HG02885 (cell line): Measurements from ENCODE around the gene RPL10A.

Experiments used
- ATAC-seq: cut with Tn5 transposase; IDR thresholded peaks from one replicate; pipeline ENCODE4 v1.9.1; 2021; ENCODE audit warnings: mild to moderate bottlenecking; ENCODE audit not compliant: unreplicated experiment, poor library complexity

RPL10A gene

DNA sequence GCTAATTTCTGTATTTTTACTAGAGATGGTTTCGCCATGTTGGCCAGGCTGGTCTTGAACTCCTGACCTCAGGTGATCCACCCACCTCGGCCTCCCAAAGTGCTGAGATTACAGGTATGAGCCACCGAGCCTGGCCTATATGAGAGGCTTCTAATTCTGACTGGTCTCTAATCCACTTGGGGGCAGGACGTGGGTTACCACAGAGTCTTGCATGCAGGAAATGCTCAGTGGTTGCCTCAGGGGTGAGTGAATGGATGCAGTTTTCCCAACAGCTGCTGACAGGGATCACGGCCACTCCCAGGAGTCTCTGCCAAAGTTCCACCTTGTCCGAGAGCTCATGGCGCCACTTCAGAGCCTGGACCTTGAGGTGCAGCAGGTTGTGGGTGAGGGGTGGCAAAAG, 22.5 kb upstream of the RPL10A start:
- no peak for ATAC-seq

DNA sequence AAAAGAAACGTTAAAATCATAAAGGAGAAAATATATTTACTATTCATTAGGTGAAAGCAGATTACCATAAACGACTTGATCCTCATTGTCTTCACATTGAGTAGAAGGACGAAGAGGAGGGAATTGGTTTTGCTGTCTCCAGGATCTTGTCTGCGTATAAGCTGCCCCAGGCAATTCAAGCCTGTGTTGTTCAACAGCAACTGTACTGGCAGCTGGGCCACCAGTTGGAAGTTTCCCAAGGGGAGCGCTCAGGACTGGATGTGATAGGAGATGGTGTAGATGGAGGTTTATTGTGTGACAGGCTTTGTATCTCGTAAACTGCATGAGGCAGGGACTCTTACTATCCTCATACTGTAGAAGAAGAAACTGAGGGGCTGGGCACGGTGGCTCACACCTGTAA, 20.0 kb upstream of the RPL10A start:
- no peak for ATAC-seq

DNA sequence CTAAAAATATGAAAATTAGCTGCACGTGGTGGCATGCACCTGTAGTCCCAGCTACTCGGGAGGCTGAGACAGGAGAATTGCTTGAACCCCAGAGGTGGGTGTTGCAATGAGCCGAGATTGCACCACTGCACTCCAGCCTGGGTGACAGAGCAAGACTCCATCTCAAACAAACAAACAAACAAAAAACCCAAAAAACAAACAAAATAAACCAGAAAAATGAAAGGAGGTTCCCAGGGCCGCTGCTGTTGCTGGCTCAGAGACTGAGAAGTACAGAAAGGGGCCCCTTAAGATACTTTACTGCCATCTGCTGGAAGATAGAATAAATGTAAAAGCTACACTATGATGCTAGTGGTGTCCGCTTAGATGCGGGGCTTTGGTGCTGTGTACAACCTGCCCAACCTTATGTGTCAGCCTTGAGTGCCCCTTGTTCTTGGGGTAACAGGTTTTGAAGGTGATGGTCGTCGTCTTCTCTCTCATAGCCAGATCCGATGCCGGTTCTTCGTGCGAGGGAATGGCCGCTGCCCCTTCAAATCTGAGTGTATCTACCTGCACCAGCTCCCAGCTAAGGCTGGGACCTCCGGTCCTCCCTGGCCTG, 18.8 kb upstream of the RPL10A start:
- ATAC-seq, result peak; percentile 46

DNA sequence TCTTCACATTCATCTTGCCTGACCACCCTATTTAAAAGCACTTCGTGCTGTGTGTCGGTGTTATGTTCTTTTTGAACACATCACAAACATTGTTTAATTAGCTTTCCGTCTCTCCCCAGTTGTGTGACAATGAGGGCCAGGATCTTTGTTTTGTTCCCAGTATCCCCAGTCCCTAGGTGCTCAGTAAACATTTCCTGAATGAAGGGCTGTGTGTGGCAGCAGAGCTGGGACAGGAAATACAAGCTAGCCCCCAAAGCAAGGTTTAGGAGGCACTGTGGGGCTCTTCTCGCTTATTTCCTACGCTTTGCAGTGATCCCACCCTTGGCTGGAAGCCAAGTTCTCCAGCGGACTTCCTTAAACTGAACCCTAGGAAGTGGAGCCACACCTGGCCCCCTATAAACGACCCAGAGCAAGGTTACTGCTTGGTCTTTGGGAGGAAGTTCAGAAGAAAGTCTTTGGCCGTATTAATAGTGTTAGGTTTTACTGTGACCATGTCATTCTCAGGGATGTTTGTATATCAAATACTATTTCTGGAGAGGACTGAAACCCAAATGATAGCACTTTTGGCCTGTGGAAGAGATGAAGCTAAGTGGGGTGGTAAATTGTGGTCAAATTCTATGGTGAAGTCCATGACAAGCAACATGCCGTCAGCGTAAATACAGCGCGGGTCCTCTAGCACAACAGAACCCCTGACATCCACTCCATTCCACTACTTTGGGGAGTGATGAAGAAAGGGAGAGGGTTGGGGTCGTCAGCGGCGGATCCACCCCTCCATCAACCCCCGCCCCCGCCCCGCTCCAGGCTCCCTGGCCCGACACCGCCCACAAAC, 16.6 kb upstream of the RPL10A start:
- ATAC-seq, result no peak

DNA sequence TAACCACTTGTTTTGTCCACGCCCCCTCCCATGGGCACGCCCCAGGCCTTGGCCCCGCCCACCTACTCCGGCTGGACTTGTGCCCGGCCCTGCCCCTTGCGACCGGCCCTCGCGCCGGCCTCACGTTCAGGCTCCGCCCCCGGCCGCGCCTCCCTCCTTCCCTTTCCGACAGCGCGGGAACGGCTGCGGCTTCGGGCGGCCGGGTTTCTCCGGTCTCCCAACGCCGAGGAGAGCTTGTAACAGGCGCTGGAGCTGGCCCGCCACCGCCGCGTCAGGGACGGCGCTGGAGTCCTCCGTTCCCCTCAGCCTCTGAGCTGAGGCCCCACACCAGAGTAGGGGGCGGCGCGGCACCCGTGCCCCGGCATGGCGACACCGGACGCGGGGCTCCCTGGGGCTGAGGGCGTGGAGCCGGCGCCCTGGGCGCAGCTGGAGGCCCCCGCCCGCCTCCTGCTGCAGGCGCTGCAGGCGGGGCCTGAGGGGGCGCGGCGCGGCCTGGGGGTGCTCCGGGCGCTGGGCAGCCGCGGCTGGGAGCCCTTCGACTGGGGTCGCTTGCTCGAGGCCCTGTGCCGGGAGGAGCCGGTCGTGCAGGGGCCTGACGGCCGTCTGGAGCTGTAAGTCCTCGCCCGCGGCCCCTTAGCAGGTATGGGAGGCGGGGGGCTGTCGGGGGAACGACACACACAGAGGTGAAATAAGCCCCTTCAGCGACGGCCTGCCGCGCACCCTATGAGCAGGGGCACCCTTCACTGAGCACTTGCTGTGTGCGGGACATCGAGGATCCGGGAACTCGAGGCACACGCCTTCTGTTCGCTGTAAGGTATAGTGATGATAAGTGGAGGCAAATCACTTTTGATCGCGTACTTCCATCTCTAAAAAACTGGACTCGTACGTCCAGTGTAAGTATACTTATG, 15.8 kb upstream of the RPL10A start, which contains the start of gene FANCE:
TSS of gene FANCE (plus strand) at position 156 of the 908 bp plus-strand sequence. CDS start at position 364, 208 bp downstream.
- peak; percentile 91 for ATAC-seq

DNA sequence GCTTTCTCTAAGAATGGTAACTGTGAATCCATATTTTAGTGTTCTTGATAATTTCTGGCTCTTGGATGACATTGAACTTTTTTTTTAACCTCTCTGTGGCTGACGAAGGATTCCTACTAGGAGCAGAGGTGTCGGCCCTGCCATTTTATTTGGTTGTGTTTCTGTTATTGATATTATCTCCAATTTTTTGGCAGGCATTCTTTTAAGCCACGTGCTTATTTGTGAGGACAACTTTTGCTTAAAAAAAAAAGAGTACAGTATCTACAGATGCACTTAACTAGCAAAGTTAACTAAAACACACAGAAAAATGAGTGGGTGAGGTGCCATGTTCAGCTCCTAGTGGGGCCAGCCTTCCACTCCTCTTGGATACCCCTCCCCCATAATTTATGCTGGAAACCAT, 15.0 kb upstream of the RPL10A start:
- ATAC-seq, result no peak

DNA sequence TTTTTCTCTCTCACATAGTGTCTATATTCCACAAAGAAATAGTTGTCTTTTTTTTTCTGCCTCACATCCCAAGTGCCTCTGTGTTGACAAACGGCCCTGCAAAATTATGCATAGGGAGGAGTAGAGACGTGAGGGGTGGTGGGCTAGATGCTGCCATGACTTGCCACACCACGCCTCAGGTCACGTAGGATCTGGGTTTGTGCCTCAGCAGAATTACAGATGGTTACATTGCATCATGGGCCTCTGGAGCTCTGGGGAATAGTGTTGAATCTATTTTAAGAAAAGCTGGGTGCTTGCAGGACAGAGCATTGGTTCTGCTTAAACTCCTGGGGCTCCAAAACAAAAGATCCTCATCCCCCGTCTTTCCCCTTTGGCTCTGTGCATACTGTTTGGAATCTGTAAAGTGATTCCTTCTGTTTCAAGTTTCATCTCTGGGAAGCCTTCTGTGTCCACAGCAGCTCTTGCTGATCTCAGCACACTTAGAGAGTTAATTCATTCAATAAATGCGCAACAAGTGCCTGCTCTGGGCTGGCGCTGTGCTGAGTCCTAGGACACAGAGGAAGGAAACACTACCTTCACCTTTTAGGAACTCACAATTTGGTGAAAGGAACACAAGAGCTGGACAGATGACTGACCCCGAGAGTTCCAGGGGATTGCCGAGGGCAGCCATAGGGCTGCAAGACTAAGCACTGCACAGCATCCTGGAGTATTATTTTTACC, 13.7 kb upstream of the RPL10A start:
- ATAC-seq, result no peak

DNA sequence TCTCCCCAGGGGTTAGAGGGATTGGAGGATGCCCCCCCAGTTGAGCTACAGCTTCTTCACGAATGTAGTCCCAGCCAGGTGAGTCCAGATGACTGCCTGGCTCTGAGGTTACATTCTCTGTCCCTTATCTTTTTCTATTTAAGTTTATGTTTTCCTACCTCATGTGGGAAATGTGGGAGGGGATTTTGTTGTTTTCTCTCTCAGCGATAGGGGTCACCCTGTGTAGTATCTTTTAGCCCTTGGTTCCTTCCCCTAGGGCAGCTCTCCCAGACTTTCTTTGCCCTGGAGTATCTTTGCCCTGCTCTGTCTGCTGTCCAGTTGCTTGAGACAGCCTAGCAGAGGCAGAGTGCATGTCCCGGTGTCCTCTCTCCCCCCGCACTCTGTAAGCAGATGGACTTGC, 10.3 kb upstream of the RPL10A start:
- no peak for ATAC-seq

DNA sequence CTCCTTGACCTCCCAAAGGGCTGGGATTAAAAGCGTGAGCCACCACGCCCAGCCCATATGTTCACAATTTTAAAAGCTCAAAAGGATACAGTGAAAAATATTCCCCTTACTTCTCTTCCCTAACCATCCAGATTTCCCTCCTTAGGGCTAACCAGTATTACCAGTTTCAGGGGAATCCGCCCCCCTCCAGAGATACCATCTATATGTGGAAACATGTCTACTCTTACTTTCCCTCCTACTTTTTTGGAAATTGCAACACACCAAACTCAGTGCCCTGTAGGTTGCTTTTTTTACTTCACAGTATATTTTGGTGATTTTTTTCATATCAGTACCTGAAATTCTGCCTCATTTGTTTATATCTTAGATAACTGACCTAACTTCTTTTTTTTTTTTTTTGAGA, 6.9 kb upstream of the RPL10A start:
- ATAC-seq, result no peak

DNA sequence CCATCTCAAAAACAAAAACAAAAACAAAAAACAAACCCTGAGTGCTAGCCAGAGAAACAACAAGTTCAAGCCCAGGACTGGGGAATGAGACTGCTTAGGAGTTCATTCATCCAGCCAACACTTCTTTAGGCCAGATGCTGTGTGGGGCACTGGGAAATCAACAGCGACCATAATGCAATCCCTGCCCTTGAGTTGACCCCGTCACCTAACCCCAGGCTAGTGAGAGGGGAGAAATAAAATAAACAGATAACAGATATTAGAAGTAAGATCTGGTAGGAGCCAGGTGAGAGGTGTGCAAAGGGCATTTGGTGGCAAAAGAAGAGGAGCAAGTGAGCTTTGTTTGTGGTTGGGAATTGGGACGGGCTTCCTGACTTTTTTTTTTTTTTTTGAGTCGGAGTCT, 4.9 kb upstream of the RPL10A start:
- no peak for ATAC-seq

DNA sequence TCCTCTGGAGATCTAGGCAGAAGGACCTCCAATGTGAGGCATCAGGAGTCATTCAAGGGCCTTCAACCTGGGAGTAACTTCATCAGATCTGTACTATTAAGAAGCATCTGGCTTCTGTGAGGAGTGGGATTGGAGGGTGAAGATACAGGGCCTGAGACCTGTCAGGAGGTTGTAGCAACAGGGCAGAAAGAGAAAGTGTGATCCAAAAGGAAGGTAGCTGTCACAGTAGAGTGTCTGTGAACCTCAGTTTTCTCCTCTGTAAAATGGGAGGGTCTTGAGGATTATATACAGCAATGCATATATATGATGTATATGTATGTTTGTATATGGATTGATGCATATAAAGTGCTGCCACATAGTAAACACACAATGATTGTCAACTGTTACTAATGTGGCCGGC, 2.6 kb upstream of the RPL10A start:
- no peak for ATAC-seq

DNA sequence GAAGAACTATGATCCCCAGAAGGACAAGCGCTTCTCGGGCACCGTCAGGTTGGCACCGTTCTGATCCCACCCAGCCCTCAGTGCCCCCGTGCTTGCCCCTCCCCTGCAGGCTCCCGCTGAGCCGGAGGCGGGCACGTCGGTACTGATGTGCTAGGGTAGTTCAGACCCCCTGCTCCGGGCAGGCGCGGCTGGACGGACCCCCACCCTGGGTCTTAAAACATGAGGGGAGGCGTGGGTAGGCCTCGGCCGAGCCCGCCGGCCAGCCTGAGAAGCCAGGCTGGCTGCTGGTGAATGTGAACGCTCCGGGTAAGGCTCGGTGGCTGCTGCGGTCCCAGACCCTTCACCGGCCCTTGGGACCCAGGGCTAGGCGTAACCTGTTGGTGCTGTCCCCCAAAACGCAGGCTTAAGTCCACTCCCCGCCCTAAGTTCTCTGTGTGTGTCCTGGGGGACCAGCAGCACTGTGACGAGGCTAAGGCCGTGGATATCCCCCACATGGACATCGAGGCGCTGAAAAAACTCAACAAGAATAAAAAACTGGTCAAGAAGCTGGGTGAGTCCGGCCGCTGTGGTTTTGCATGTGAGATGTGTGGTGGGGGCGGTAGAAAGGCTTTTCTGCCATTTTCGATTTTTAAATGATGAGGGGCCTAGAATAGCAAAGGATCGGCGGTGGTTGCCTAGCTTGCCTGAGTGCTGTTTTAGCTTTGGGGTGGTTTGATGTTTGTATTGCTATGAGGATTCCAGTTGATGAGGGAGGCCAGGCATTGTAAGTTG, 964 bp downstream of the RPL10A start:
- no peak for ATAC-seq

DNA sequence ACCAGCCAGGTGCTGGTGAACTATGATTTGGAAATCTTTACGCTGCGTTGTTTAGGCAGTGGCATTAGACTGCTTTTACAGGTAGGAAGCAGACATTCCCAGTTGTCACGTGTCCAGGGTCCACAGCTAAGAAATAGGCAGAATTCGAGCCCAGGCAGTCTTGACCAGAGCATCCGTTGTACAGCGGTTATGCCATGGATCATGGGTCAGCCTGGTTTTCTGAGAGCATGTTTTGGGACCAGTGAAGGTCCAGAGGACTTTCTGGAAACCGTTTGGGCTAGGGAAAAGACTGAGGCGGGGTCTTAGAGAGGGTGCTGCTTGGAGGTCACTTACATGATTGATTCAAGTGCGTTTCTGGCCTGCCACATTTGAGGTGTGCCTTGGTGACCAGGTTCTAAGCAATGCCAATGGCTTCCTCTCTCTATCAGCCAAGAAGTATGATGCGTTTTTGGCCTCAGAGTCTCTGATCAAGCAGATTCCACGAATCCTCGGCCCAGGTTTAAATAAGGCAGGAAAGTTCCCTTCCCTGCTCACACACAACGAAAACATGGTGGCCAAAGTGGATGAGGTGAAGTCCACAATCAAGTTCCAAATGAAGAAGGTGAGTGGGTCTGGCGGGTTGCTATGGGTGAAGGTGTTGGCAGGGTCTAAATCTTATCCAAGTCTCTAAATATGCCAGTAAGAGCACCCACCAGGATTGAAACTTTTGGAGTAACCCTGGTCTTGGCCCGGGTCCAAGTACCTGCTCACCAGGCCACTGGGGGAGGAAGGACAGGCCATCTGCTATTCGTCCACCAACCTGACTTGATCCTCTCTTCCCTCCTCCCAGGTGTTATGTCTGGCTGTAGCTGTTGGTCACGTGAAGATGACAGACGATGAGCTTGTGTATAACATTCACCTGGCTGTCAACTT, 1.8 kb downstream of the RPL10A start:
- no peak for ATAC-seq

DNA sequence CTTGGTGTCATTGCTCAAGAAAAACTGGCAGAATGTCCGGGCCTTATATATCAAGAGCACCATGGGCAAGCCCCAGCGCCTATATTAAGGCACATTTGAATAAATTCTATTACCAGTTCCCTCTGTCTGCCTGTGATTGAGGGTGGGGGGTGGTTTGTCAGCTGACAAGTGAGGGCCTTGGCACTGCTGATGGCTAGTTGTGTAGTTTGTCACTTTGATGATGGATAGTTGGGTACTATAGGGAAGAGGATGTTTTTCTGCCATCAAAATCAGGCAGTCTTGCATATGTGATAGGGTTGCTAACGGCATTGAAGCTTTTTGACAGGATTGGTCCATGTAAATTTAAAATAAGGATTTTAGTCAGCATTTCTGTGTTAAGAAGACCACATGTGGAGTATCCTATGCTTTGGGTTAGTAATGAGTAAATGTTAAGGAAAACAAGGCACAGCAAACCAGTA, 2.5 kb downstream of the RPL10A start:
- no peak for ATAC-seq

DNA sequence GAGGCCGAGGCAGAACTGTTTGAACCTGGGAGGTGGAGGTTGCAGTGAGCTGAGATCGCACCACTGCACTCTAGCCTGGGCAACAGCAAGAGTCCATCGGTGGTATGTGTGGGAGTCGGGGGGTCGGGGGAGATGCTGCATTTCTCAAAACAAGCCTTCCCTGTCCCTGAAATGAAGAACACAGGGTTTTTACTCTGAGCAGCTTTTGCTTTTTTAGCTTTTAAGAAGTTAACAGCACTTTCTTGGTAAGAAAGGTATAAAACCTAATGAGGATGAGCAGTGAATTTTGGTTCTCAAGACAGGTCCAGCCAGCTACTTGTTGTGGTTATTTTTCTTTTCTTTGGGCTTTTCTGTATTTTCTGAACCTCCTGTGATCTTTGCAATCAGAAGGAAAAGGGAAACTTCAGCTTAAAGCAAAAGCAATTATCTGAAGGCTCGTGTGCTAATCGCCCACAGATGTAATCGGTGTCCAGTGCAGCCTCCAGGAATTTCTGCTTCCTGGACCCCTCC, 3.7 kb downstream of the RPL10A start:
- no peak for ATAC-seq

DNA sequence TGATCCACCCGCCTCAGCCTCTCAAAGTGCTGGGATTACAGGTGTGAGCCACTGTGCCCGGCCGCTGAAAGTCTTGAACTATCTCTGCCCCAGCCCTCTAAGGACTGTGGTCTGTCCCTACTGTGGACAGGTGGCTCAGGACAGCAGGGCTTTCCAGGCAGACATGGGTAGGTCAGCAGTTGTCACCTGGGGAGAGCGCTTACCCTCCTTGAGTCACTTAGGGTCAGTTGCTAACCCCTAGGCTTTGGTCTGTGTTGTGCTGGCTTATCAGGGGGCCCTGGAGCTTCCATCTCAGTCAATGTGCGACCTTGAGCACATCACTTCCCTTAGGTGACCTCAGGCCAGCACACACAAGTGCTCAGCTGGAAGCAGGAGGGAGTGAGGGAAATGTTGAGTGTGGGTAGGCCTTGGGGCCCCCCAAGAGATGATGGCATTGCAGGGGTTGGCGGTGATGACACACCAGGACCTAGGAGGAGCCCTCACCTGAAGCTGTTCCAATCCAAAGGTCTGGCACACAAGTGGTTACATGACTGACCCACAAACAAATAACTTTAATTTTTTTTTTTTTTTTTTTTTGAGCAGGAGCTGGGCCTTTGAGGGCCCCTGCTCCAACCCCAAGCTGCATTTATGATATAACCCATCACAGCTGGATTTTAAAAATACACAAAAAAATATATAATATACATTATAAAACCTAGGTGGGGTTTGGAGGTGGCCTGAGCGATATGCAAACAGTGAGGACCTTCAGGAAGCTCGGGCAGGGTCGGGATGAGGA, 5.1 kb downstream of the RPL10A start:
- no peak for ATAC-seq

DNA sequence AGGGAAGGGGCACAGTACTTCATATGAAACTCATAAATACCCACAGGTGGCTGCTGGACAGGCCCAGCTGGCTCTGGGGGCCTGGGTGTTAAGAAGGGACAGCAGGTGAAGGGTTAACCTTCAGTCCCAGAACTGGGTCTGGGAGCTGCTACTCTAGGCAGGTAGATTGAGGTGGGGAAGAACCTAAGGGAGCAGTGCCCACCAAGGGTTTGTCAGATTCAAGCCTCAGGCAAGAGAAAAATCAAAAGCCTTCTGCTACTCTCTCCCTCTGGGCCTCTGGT, 5.6 kb downstream of the RPL10A start:
- no peak for ATAC-seq
